GM12891 (cell line): Measurements from ENCODE around the gene ADGRD2.
A peak's percentile ranks its signal among the peaks of the same experiment; 100 is the strongest.

Experiments used
- DNase-seq: peaks from one replicate; pipeline ENCODE4 v3.0.0; 2011; ENCODE audit warnings: low spot score; ENCODE audit not compliant: insufficient read length
- FAIRE-seq: peaks from 2 replicates; lab custom pipeline; 2011; peaks lifted over from hg19 to GRCh38; lab: Jason Lieb, UNC
- PAX5 ChIP-seq: IDR thresholded peaks from 2 replicates; pipeline ENCODE4 v1.6.1; 2011; ENCODE audit warnings: low read length, moderate library complexity, mild to moderate bottlenecking; ENCODE audit not compliant: insufficient read depth, severe bottlenecking
- POLR2A ChIP-seq: IDR thresholded peaks from 2 replicates; pipeline ENCODE4 v1.6.1; 2011; ENCODE audit warnings: low read depth, low read length, control low read depth
- POLR2AphosphoS5 ChIP-seq: IDR thresholded peaks from 2 replicates; pipeline ENCODE4 v1.6.1; 2011; ENCODE audit warnings: low read depth, low read length, control low read depth
- POU2F2 ChIP-seq: IDR thresholded peaks from 2 replicates; pipeline ENCODE4 v1.6.1; 2011; ENCODE audit warnings: low read depth, mild to moderate bottlenecking, control low read depth, low read length, moderate library complexity
- SPI1 ChIP-seq: IDR thresholded peaks from 2 replicates; pipeline ENCODE4 v1.6.1; 2011; ENCODE audit warnings: low read depth, low read length, control low read depth
- TAF1 ChIP-seq: IDR thresholded peaks from 2 replicates; pipeline ENCODE4 v1.6.1; 2011; ENCODE audit warnings: low read depth, low read length, control low read depth

The ADGRD2 gene

GRCh38 chr9:124475868-124476690 lies 25.8 kb downstream of the ADGRD2 start:
- DNase-seq (no peak), FAIRE-seq (no peak)
- TF ChIP-seq SPI1 (no peak), PAX5 (no peak), POLR2A (no peak), POU2F2 (no peak), TAF1 (no peak)

- TF ChIP-seq TAF1, result no peak
- no peak for TF ChIP-seq PAX5
- TF ChIP-seq POU2F2, result no peak
- TF ChIP-seq POLR2AphosphoS5, result no peak
- TF ChIP-seq SPI1, result no peak
- TF ChIP-seq POLR2A, result no peak
- FAIRE-seq (no peak), DNase-seq (no peak)
Observed at GRCh38 chr9:124477211-124477647, 27.0 kb downstream of the ADGRD2 start.

- FAIRE-seq, result no peak
- TF ChIP-seq POLR2AphosphoS5, result no peak
- TF ChIP-seq POU2F2, result no peak
- no peak for TF ChIP-seq TAF1
- DNase-seq, result no peak
Observed at GRCh38 chr9:124477648-124478285, 27.5 kb downstream of the ADGRD2 start.

- DNase-seq (no peak), FAIRE-seq (no peak)
- TF ChIP-seq PAX5 (no peak), POLR2AphosphoS5 (no peak), TAF1 (no peak), SPI1 (no peak), POU2F2 (no peak)
Observed at GRCh38 chr9:124478354-124478753, 28.1 kb downstream of the ADGRD2 start.

DNA sequence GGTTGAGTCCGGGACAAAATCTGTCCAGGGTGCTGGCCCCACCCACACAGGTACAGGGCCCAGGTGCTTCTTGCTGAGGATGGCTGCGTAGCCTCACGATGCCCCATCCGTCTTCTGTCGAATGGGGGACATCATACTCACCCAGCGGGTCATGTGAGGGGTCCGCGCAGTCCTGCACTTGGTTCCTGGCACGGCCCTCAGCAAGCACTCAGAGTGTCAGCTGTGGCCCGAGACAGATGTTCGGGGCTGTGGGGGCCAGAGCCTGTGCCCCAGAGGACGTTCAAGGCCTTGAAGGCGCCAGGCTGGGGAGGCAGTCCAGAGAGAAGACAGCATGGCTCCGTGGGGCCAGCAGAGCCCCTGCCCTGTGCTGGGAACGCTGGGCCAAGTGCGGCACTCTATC lies 29.1 kb downstream of the ADGRD2 start:
- no peak for DNase-seq
- no peak for FAIRE-seq
- TF ChIP-seq TAF1 (no peak), POLR2A (no peak), PAX5 (no peak), POU2F2 (no peak), SPI1 (no peak), POLR2AphosphoS5 (no peak)

DNA sequence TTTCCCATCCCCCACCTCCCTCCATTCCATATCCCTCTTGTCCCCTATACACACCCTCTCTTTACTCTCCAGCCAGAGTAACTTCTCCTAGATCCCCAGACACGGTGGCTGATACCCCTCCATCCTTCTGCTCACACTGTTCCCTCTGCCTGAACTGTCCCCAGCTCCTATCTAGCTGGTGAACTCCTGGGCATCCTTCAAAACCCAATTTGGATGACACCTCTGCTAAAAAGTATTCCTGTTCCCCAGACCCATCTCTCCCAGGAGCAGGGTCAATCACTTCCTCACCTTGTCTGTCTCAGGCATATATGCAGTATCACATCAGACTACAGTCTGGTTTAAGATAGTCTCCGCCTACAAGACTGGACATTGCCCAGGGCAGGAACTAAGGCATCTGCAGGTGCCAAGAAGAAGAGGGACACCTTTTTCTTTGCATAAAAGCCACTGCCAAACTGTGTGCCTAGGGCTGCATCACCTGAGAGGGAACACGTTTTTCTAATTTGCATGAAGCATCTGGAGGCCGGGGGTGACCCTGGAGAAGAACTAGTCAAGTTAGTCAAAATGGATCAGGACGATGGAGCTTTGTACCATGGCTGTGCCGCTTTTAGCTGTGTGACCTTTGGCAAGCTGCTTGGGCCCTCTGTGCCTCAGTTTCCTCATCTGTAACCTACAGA lies 29.8 kb downstream of the ADGRD2 start:
- no peak for DNase-seq

GRCh38 chr9:124480621-124480981 lies 30.4 kb downstream of the ADGRD2 start:
- TF ChIP-seq SPI1 (no peak), PAX5 (no peak), POU2F2 (no peak), POLR2A (no peak), TAF1 (no peak), POLR2AphosphoS5 (no peak)
- peak; percentile 92 for FAIRE-seq
- DNase-seq, result peak; percentile 93

More for the DNA sequence above, 29.8 kb downstream of the ADGRD2 start:
- FAIRE-seq, result peak; percentile 55
- TF ChIP-seq SPI1, result no peak
- TF ChIP-seq POU2F2, result no peak
- no peak for TF ChIP-seq TAF1
- no peak for TF ChIP-seq PAX5
- no peak for TF ChIP-seq POLR2A
- no peak for TF ChIP-seq POLR2AphosphoS5

- DNase-seq (no peak), FAIRE-seq (no peak)
- no peak for TF ChIP-seq POLR2AphosphoS5
- no peak for TF ChIP-seq POLR2A
- TF ChIP-seq SPI1, result no peak
Observed at GRCh38 chr9:124481115-124481514, 30.9 kb downstream of the ADGRD2 start.

GRCh38 chr9:124482431-124483031 lies 32.3 kb downstream of the ADGRD2 start:
- TF ChIP-seq POLR2A, result no peak
- no peak for TF ChIP-seq POU2F2
- no peak for TF ChIP-seq POLR2AphosphoS5
- no peak for TF ChIP-seq SPI1
- no peak for TF ChIP-seq TAF1
- TF ChIP-seq PAX5, result no peak
- no peak for DNase-seq
- FAIRE-seq, result no peak
